NCI-H446 treated with DMSO at 0.1 percent for 48 hours (cell line): ENCODE data around the gene MAML3.
A peak's percentile ranks its signal among the peaks of the same experiment; 100 is the strongest.

Experiments
- DNase-seq: peaks from one replicate; lab custom pipeline; 2025; lab: John Stamatoyannopoulos, UW

MAML3 gene

GRCh38 chr4:140126261-140126660 is 27.7 kb downstream of the MAML3 start:
- DNase-seq, result no peak

GRCh38 chr4:140125374-140125773 is 28.6 kb downstream of the MAML3 start:
- DNase-seq, result no peak

GRCh38 chr4:140123666-140124377 is 30.2 kb downstream of the MAML3 start:
- no peak for DNase-seq

GRCh38 chr4:140122891-140123290 is 31.1 kb downstream of the MAML3 start:
- no peak for DNase-seq

- no peak for DNase-seq
These were observed 32.3 kb downstream of the MAML3 start for GRCh38 chr4:140121646-140122045.

- no peak for DNase-seq
These were observed 34.9 kb downstream of the MAML3 start for GRCh38 chr4:140118931-140119640.

- DNase-seq, result no peak
These were observed 36.0 kb downstream of the MAML3 start for GRCh38 chr4:140117947-140118346.

- no peak for DNase-seq
These were observed 37.4 kb downstream of the MAML3 start for GRCh38 chr4:140116442-140117104.

- no peak for DNase-seq
These were observed 38.8 kb downstream of the MAML3 start for GRCh38 chr4:140115140-140115539.

- DNase-seq, result no peak
These were observed 40.3 kb downstream of the MAML3 start for GRCh38 chr4:140113653-140114052.

GRCh38 chr4:140112576-140112975 is 41.4 kb downstream of the MAML3 start:
- peak; percentile 32 for DNase-seq

- no peak for DNase-seq
These were observed 42.7 kb downstream of the MAML3 start for GRCh38 chr4:140111256-140111655.

GRCh38 chr4:140110542-140111215 is 43.3 kb downstream of the MAML3 start:
- DNase-seq, result no peak

- DNase-seq, result no peak
These were observed 44.2 kb downstream of the MAML3 start for GRCh38 chr4:140109737-140110136.

GRCh38 chr4:140109292-140109691 is 44.7 kb downstream of the MAML3 start:
- no peak for DNase-seq

- no peak for DNase-seq
These were observed 45.2 kb downstream of the MAML3 start for GRCh38 chr4:140108713-140109230.

GRCh38 chr4:140108243-140108642 is 45.7 kb downstream of the MAML3 start:
- DNase-seq, result no peak

GRCh38 chr4:140106289-140106844 is 47.6 kb downstream of the MAML3 start:
- DNase-seq, result no peak

- no peak for DNase-seq
These were observed 48.5 kb downstream of the MAML3 start for GRCh38 chr4:140105436-140105835.

- DNase-seq, result peak; percentile 33
These were observed 50.3 kb downstream of the MAML3 start for GRCh38 chr4:140103676-140104075.

GRCh38 chr4:140102421-140102820 is 51.6 kb downstream of the MAML3 start:
- peak; percentile 16 for DNase-seq

GRCh38 chr4:140100771-140101170 is 53.2 kb downstream of the MAML3 start:
- DNase-seq, result peak; percentile 82
